SU-DHL-6 (cell line): Measurements from ENCODE around the gene DEPDC4.

ENCODE experiments used
- H2AFZ ChIP-seq: fragments of 200-600 bp; sonication (generic); 2 replicates; pipeline ENCODE4 v1.6.1; 2014; ENCODE audit warnings: low read depth, mild to moderate bottlenecking, moderate library complexity, mixed read lengths, antibody characterized with exemption, low read length; ENCODE audit not compliant: severe bottlenecking
- H3F3A ChIP-seq: fragments of 200-600 bp; shearing (Covaris generic); 2 replicates; pipeline ENCODE4 v1.6.0; 2016; ENCODE audit warnings: antibody characterized with exemption, mild to moderate bottlenecking; ENCODE audit not compliant: insufficient read depth
- H3K27ac ChIP-seq: fragments of 200-600 bp; sonication (generic); 2 replicates; pipeline ENCODE4 v1.5.1; 2016; ENCODE audit warnings: low read depth, mild to moderate bottlenecking, low read length, moderate library complexity, mixed read lengths
- H3K27me3 ChIP-seq: fragments of 200-600 bp; sonication (generic), shearing (Covaris generic); 2 replicates; pipeline ENCODE4 v1.6.0; 2014; ENCODE audit warnings: mild to moderate bottlenecking, low read length
- H3K36me3 ChIP-seq: fragments of 200-600 bp; sonication (generic); 2 replicates; pipeline ENCODE4 v1.6.1; 2014; ENCODE audit warnings: mild to moderate bottlenecking, low read length, mixed read lengths
- H3K4me2 ChIP-seq: fragments of 300-600, 200-600 bp; shearing (Covaris generic), sonication (generic); 2 replicates; pipeline ENCODE4 v1.6.0; 2014; ENCODE audit warnings: low read length, low read depth, mild to moderate bottlenecking; ENCODE audit not compliant: poor library complexity, severe bottlenecking
- H3K4me3 ChIP-seq: fragments of 200-600 bp; sonication (generic); 2 replicates; pipeline ENCODE4 v1.5.1; 2014; ENCODE audit warnings: antibody characterized with exemption, low read length, mild to moderate bottlenecking, mixed read lengths; ENCODE audit not compliant: insufficient read depth, poor library complexity, severe bottlenecking
- H3K79me2 ChIP-seq: fragments of 200-600 bp; sonication (generic); 2 replicates; pipeline ENCODE4 v1.6.1; 2014; ENCODE audit warnings: mild to moderate bottlenecking, low read length, moderate library complexity; ENCODE audit not compliant: insufficient read depth
- H3K9ac ChIP-seq: fragments of 200-600 bp; sonication (generic); 2 replicates; pipeline ENCODE4 v1.7.0; 2014; ENCODE audit warnings: mild to moderate bottlenecking, low read length
- H3K9me2 ChIP-seq: fragments of 200-600 bp; sonication (generic); replicated peaks from 2 replicates; pipeline ENCODE4 v1.6.1; 2014; ENCODE audit warnings: low read length; ENCODE audit not compliant: insufficient read depth
- H3K9me3 ChIP-seq: fragments of 200-600 bp; sonication (generic); 2 replicates; pipeline ENCODE4 v1.6.1; 2014; ENCODE audit warnings: low read length, mixed read lengths; ENCODE audit not compliant: insufficient read depth
- H4K20me1 ChIP-seq: fragments of 200-600 bp; sonication (generic); 2 replicates; pipeline ENCODE4 v1.6.1; 2014; ENCODE audit warnings: low read depth, mild to moderate bottlenecking, antibody characterized with exemption, low read length, moderate library complexity, mixed read lengths
- CTCF ChIP-seq: fragments of 200-600 bp; sonication (generic); IDR thresholded peaks from one replicate; pipeline ENCODE4 v1.5.1; 2017; ENCODE audit warnings: antibody characterized with exemption, mild to moderate bottlenecking, low read length, moderate library complexity; ENCODE audit not compliant: insufficient read depth, poor library complexity, severe bottlenecking
- EZH2phosphoT487 ChIP-seq: fragments of 200-600 bp; sonication (generic), shearing (Covaris generic); conservative IDR thresholded peaks from 2 replicates; pipeline ENCODE4 v1.6.1; 2018; ENCODE audit warnings: mild to moderate bottlenecking, antibody characterized with exemption, low read length, moderate library complexity, mixed read lengths

DEPDC4 gene

GRCh38 chr12:100207311-100207710 lies 59.6 kb downstream of the DEPDC4 start:
- no peak overlapping the region for H3K9ac ChIP-seq
- no peak for TF ChIP-seq CTCF
- no peak for TF ChIP-seq EZH2phosphoT487
- H4K20me1 ChIP-seq: no peaks in the 10 kb centered on the region
- no peak overlapping the region for H3K27ac ChIP-seq
- H3F3A ChIP-seq: peaks cover 3% of the 10 kb centered on the region; the same call in 1 of the 2 replicates
- H3K4me2 ChIP-seq: no peak overlapping the region
- H3K9me2 ChIP-seq: no peaks in the 10 kb centered on the region
- no peak overlapping the region for H3K4me3 ChIP-seq
- H3K36me3 ChIP-seq: peaks cover 24% of the 10 kb centered on the region
- no peaks in the 10 kb centered on the region for H3K27me3 ChIP-seq
- no peaks in the 10 kb centered on the region for H3K9me3 ChIP-seq
- H3K79me2 ChIP-seq: peaks cover 26% of the 10 kb centered on the region
- no peak overlapping the region for H2AFZ ChIP-seq

GRCh38 chr12:100201604-100202423 lies 65.1 kb downstream of the DEPDC4 start:
- Histone ChIP-seq H3K27ac (peak overlapping the region; percentile 80), H2AFZ (no peak overlapping the region), H3K9me2 (no peaks in the 10 kb centered on the region), H3K4me3 (peak overlapping the region; percentile 85), H3K9ac (peak overlapping the region; percentile 70), H3K27me3 (no peaks in the 10 kb centered on the region), H3K79me2 (peaks cover 56% of the 10 kb centered on the region), H4K20me1 (no peaks in the 10 kb centered on the region), H3F3A (peaks cover 12% of the 10 kb centered on the region), H3K36me3 (peaks cover 9% of the 10 kb centered on the region; the same call in 1 of the 2 replicates), H3K4me2 (peak overlapping the region; percentile 86), H3K9me3 (no peaks in the 10 kb centered on the region)
- TF ChIP-seq CTCF (no peak), EZH2phosphoT487 (no peak)

GRCh38 chr12:100200463-100201181 lies 66.3 kb downstream of the DEPDC4 start, which contains the start of gene ACTR6:
ACTR6 (plus strand) TSS chr12:100200815; CDS start chr12:100200852, 37 bp downstream.
- H4K20me1 ChIP-seq: no peaks in the 10 kb centered on the region
- TF ChIP-seq CTCF: no peak
- TF ChIP-seq EZH2phosphoT487: no peak
- H3K9me2 ChIP-seq: no peaks in the 10 kb centered on the region
- peak within 1 kb of the TSS; percentile 86 for H3K4me2 ChIP-seq
- H3K79me2 ChIP-seq: peaks cover 56% of the 10 kb centered on the region
- H2AFZ ChIP-seq: peak within 1 kb of the TSS; percentile 52
- no peaks in the 10 kb centered on the region for H3K27me3 ChIP-seq
- peak within 1 kb of the TSS; percentile 70 for H3K9ac ChIP-seq
- H3K27ac ChIP-seq: peak within 1 kb of the TSS; percentile 80
- H3F3A ChIP-seq: peaks cover 12% of the 10 kb centered on the region
- peak within 1 kb of the TSS; percentile 85 for H3K4me3 ChIP-seq
- H3K9me3 ChIP-seq: no peaks in the 10 kb centered on the region
- peaks cover 5% of the 10 kb centered on the region; the same call in 1 of the 2 replicates for H3K36me3 ChIP-seq
